H1 (cell line): ENCODE measurements around the gene SP5. TPM values are rescaled to one million over a fixed set of nuclear protein-coding genes. Genes with fewer than 3 reads are reported as not detected.

Experiments
- CHD7 ChIP-seq: fragments of 300-600 bp; sonication (generic); IDR thresholded peaks from 2 replicates; pipeline ENCODE4 v1.7.1; 2012; ENCODE audit warnings: low read length, moderate library complexity, mild to moderate bottlenecking, inconsistent platforms; ENCODE audit not compliant: insufficient replicate concordance
- GTF2F1 ChIP-seq: IDR thresholded peaks from 2 replicates; pipeline ENCODE4 v1.6.1; 2012; ENCODE audit warnings: low read depth, low read length, improper control_type of control experiment, borderline replicate concordance
- KDM5A ChIP-seq: fragments of 200-600 bp; IDR thresholded peaks from 2 replicates; pipeline ENCODE4 v1.7.1; 2012; ENCODE audit warnings: mild to moderate bottlenecking, low read length, inconsistent platforms, mixed read lengths
- POLR2A ChIP-seq, 2 experiments: IDR thresholded peaks; 1 replicate in 1 of 2; 2 replicates in 1 of 2; pipeline ENCODE4 v1.6.1; 2011; ENCODE audit warnings: low read depth in 2 of 2, low read length in 2 of 2, mild to moderate bottlenecking in 2 of 2; ENCODE audit errors: control extremely low read depth in 1 of 2
- SP2 ChIP-seq: IDR thresholded peaks from 2 replicates; pipeline ENCODE4 v1.6.1; 2012; ENCODE audit warnings: mild to moderate bottlenecking, low read length, inconsistent platforms
- SP4 ChIP-seq: IDR thresholded peaks from 2 replicates; pipeline ENCODE4 v1.6.1; 2012; ENCODE audit warnings: low read length, inconsistent platforms
- TAF1 ChIP-seq: IDR thresholded peaks from 2 replicates; pipeline ENCODE4 v1.6.1; 2011; ENCODE audit warnings: mild to moderate bottlenecking, low read depth, low read length
- polyA plus RNA-seq, 7 experiments: library from polyadenylated mRNA; depleted of rRNA in 3 of 7; stranded (reverse) in 5 of 7; unstranded in 2 of 7; fragments of >200 nt in 5 of 7; fragments of 200-250 nt in 2 of 7; gene quantifications; 1 replicate in 5 of 7; 2 replicates in 1 of 7; 4 replicates in 1 of 7; pipeline versions ENCODE4 v1.2.1 to v1.2.3, GENCODE V29; 2011 to 2013; ENCODE audit warnings: missing spikeins in 2 of 7, mixed read lengths in 2 of 7
- total RNA-seq: library from RNA; stranded (reverse); fragmentation: NEBNext Ultra II Directional; extraction: Animal tissue kit (Norgen Biotek cat#: 25700); gene quantifications from 2 replicates; pipeline ENCODE4 v1.2.1, GENCODE V29; 2021

SP5 gene
- total and polyA plus RNA-seq, 2 of the 8 experiments (the other 6 are each of a cell fraction or from before 2014, with no cell fraction given) = 0.17 TPM; not detected in 1

GRCh38 chr2:170721678-170722077 lies 6.5 kb downstream of the SP5 start (continued):
- no peak for TF ChIP-seq SP4
- TF ChIP-seq TAF1 = no peak
- TF ChIP-seq POLR2A (IDR thresholded peaks at IDR 0.05; ENCODE audit: control extremely low read depth in 1 of 2, low read depth in 2 of 2, low read length in 2 of 2) = no peak
- no peak for TF ChIP-seq CHD7
- TF ChIP-seq SP2 = no peak
- TF ChIP-seq GTF2F1 = no peak
- no peak for TF ChIP-seq KDM5A
- TF ChIP-seq, all 59 proteins: peak for 0
